Measurements from ENCODE around the gene TBC1D22A.

GRCh38 chr22:46942799-46943785, 180.6 kb downstream of the TBC1D22A start:
- TF ChIP-seq, protein P1, sequence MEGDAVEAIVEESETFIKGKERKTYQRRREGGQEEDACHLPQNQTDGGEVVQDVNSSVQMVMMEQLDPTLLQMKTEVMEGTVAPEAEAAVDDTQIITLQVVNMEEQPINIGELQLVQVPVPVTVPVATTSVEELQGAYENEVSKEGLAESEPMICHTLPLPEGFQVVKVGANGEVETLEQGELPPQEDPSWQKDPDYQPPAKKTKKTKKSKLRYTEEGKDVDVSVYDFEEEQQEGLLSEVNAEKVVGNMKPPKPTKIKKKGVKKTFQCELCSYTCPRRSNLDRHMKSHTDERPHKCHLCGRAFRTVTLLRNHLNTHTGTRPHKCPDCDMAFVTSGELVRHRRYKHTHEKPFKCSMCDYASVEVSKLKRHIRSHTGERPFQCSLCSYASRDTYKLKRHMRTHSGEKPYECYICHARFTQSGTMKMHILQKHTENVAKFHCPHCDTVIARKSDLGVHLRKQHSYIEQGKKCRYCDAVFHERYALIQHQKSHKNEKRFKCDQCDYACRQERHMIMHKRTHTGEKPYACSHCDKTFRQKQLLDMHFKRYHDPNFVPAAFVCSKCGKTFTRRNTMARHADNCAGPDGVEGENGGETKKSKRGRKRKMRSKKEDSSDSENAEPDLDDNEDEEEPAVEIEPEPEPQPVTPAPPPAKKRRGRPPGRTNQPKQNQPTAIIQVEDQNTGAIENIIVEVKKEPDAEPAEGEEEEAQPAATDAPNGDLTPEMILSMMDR (IDR thresholded peaks at IDR 0.05): no peak
- TF ChIP-seq POLR2A (IDR thresholded peaks at IDR 0.05): no peak

Measured in gastroesophageal sphincter (tissue), 3 donors.